HEK293 (cell line): ENCODE data around the gene PHAF1.

Experiments
- MEIS1 ChIP-seq: sonication (generic); formaldehyde crosslinking; IDR thresholded peaks from 2 replicates; pipeline ENCODE4 v1.8.1; 2022; ENCODE audit warnings: missing genetic modification reagents, mild to moderate bottlenecking, borderline replicate concordance
- PATZ1 ChIP-seq: fragments of 450-650 bp; formaldehyde crosslinking; IDR thresholded peaks from 2 replicates; pipeline ENCODE4 v1.5.1; 2016; ENCODE audit warnings: missing biosample characterization, missing genetic modification characterization
- PRDM1 ChIP-seq: fragments of 450-650 bp; formaldehyde crosslinking; IDR thresholded peaks from 2 replicates; pipeline ENCODE4; 2016; ENCODE audit warnings: missing biosample characterization, missing genetic modification characterization
- SP7 ChIP-seq: fragments of 450-650 bp; formaldehyde crosslinking; IDR thresholded peaks from 2 replicates; pipeline ENCODE4 v1.5.1; 2016; ENCODE audit warnings: missing biosample characterization, missing genetic modification characterization
- WT1 ChIP-seq: fragments of 450-650 bp; formaldehyde crosslinking; IDR thresholded peaks from 2 replicates; pipeline ENCODE4 v1.5.1; 2016; ENCODE audit warnings: missing biosample characterization, missing genetic modification characterization
- ZNF133 ChIP-seq: fragments of 450-650 bp; formaldehyde crosslinking; IDR thresholded peaks from 2 replicates; pipeline ENCODE4 v1.5.1; 2016; ENCODE audit warnings: missing biosample characterization, missing genetic modification characterization
- ZNF175 ChIP-seq: fragments of 450-650 bp; formaldehyde crosslinking; IDR thresholded peaks from 2 replicates; pipeline ENCODE4 v1.5.1; 2016; ENCODE audit warnings: missing biosample characterization, missing genetic modification characterization
- ZNF239 ChIP-seq: fragments of 450-650 bp; formaldehyde crosslinking; IDR thresholded peaks from 2 replicates; pipeline ENCODE4 v1.5.1; 2016; ENCODE audit warnings: missing biosample characterization, missing genetic modification characterization
- ZNF248 ChIP-seq: fragments of 450-650 bp; formaldehyde crosslinking; IDR thresholded peaks from 2 replicates; pipeline ENCODE4 v1.5.1; 2017; ENCODE audit warnings: missing biosample characterization, missing genetic modification characterization
- ZNF274 ChIP-seq, 2 experiments: fragments of 200-500 bp in 1 of 2; fragments of 450-650 bp in 1 of 2; sonication (Bioruptor generic) in 1 of 2; formaldehyde crosslinking in 1 of 2; IDR thresholded peaks; 2 replicates each; pipeline versions ENCODE4 v1.5.1 to v1.6.1; 2014 to 2016; ENCODE audit warnings: borderline replicate concordance in 1 of 2, inconsistent platforms in 1 of 2, low read length in 1 of 2, missing biosample characterization in 1 of 2, missing genetic modification characterization in 1 of 2
- ZNF362 ChIP-seq: fragments of 450-650 bp; formaldehyde crosslinking; IDR thresholded peaks from 2 replicates; pipeline ENCODE4 v1.5.1; 2016; ENCODE audit warnings: missing biosample characterization, missing genetic modification characterization
- ZNF423 ChIP-seq: fragments of 450-650 bp; formaldehyde crosslinking; IDR thresholded peaks from 2 replicates; pipeline ENCODE4 v1.5.1; 2016; ENCODE audit warnings: missing biosample characterization, missing genetic modification characterization
- ZNF518A ChIP-seq: fragments of 450-650 bp; formaldehyde crosslinking; conservative IDR thresholded peaks from 2 replicates; pipeline ENCODE4 v1.5.1; 2016; ENCODE audit warnings: low read depth, missing biosample characterization, missing genetic modification characterization
- ZNF529 ChIP-seq: fragments of 450-650 bp; formaldehyde crosslinking; IDR thresholded peaks from 2 replicates; pipeline ENCODE4 v1.5.1; 2017; ENCODE audit warnings: missing genetic modification characterization, missing biosample characterization; ENCODE audit not compliant: insufficient replicate concordance
- ZNF580 ChIP-seq: fragments of 450-650 bp; formaldehyde crosslinking; IDR thresholded peaks from 2 replicates; pipeline ENCODE4 v1.5.1; 2016; ENCODE audit warnings: missing biosample characterization, missing genetic modification characterization
- ZNF621 ChIP-seq: fragments of 450-650 bp; formaldehyde crosslinking; IDR thresholded peaks from 2 replicates; pipeline ENCODE4 v1.5.1; 2017; ENCODE audit warnings: missing biosample characterization, missing genetic modification characterization
- ZNF623 ChIP-seq: fragments of 450-650 bp; formaldehyde crosslinking; IDR thresholded peaks from 2 replicates; pipeline ENCODE4 v1.5.1; 2016; ENCODE audit warnings: missing biosample characterization, missing genetic modification characterization
- ZNF658 ChIP-seq: fragments of 450-650 bp; formaldehyde crosslinking; IDR thresholded peaks from 2 replicates; pipeline ENCODE4; 2016; ENCODE audit warnings: missing biosample characterization, missing genetic modification characterization
- ZNF670 ChIP-seq: fragments of 450-650 bp; formaldehyde crosslinking; IDR thresholded peaks from 2 replicates; pipeline ENCODE4 v1.5.1; 2016; ENCODE audit warnings: missing biosample characterization, missing genetic modification characterization, low read depth
- ZNF76 ChIP-seq: fragments of 450-650 bp; formaldehyde crosslinking; IDR thresholded peaks from 2 replicates; pipeline ENCODE4; 2016; ENCODE audit warnings: low read depth, missing biosample characterization, missing genetic modification characterization, borderline replicate concordance
- ZNF843 ChIP-seq: fragments of 450-650 bp; formaldehyde crosslinking; IDR thresholded peaks from 2 replicates; pipeline ENCODE4 v1.5.1; 2016; ENCODE audit warnings: missing biosample characterization, missing genetic modification characterization
- ZXDB ChIP-seq: fragments of 450-650 bp; formaldehyde crosslinking; IDR thresholded peaks from 2 replicates; pipeline ENCODE4 v1.5.1; 2016; ENCODE audit warnings: missing biosample characterization, missing genetic modification characterization

PHAF1 gene

GRCh38 chr16:67182288-67182687 lies 72.5 kb downstream of the PHAF1 start (continued):
- TF ChIP-seq SP7 (tag by site-specific recombination) (0 out of 2 replicates have a peak, but pooled peaks have one; percentile 16), ZNF248 (tag by site-specific recombination) (no peak), WT1 (tag by site-specific recombination) (peak; percentile 64), ZNF658 (no peak), ZNF529 (tag by site-specific recombination) (no peak), ZNF239 (tag by site-specific recombination) (no peak), ZNF274 (IDR thresholded peaks at IDR 0.05; ENCODE audit: low read length) (no peak), ZNF274 (tag by site-specific recombination; IDR thresholded peaks at IDR 0.05; ENCODE audit: borderline replicate concordance) (no peak), ZNF670 (tag by site-specific recombination) (no peak), ZNF423 (tag by site-specific recombination) (no peak), PRDM1 (tag by site-specific recombination) (no peak), ZNF623 (tag by site-specific recombination) (no peak), ZNF76 (tag by site-specific recombination) (no peak), PATZ1 (tag by site-specific recombination) (no peak), ZNF175 (tag by site-specific recombination) (no peak), ZNF580 (tag by site-specific recombination) (no peak), ZXDB (peak; percentile 28; the same call in 1 of the 2 replicates), ZNF843 (tag by site-specific recombination) (0 out of 2 replicates have a peak, but pooled peaks have one; percentile 16), ZNF133 (tag by site-specific recombination) (no peak), ZNF362 (no peak), MEIS1 (no peak), ZNF621 (tag by site-specific recombination) (no peak), ZNF518A (tag by site-specific recombination) (no peak)
